DOHH2 (cell line): ENCODE results near the gene RELN.

Experiments used
- CTCF ChIP-seq: fragments of 200-600 bp; sonication (generic); IDR thresholded peaks from one replicate; pipeline ENCODE4 v1.5.1; 2014; ENCODE audit warnings: antibody characterized with exemption, mild to moderate bottlenecking, low read depth, low read length; ENCODE audit not compliant: poor library complexity, severe bottlenecking
- EZH2phosphoT487 ChIP-seq: fragments of 200-600 bp; sonication (generic); IDR thresholded peaks from 2 replicates; pipeline ENCODE4 v1.6.1; 2017; ENCODE audit warnings: borderline replicate concordance, mild to moderate bottlenecking, antibody characterized with exemption, low read length, moderate library complexity, mixed read lengths

- TF ChIP-seq CTCF, result no peak
- TF ChIP-seq EZH2phosphoT487, result no peak
Observed at GRCh38 chr7:103955985-103956384, 33.5 kb downstream of the RELN start.
